LNCaP clone FGC (cell line): ENCODE measurements around the gene FUT7.

Source experiments
- DNase-seq: peaks from one replicate; pipeline ENCODE4 v3.0.0-alpha.2; 2011; ENCODE audit warnings: low read depth
- H3K4me3 ChIP-seq: 2 replicates; pipeline ENCODE4 v1.5.1; 2011; ENCODE audit warnings: mild to moderate bottlenecking, low read depth, low read length, control low read depth
- CTCF ChIP-seq: IDR thresholded peaks from 2 replicates; pipeline ENCODE4 v1.5.1; 2012; ENCODE audit warnings: mild to moderate bottlenecking; ENCODE audit not compliant: control insufficient read depth, insufficient read depth; ENCODE audit errors: extremely low read depth

Gene FUT7

GRCh38 chr9:136997371-136997770 is 34.5 kb downstream of the FUT7 start:
- DNase-seq: no peak
- no peak for TF ChIP-seq CTCF
- no peak overlapping the region for H3K4me3 ChIP-seq

- no peak within 1 kb of the TSS for H3K4me3 ChIP-seq
- no peak for TF ChIP-seq CTCF
- DNase-seq: no peak
Measured at GRCh38 chr9:136996361-136997292, 35.3 kb downstream of the FUT7 start, which contains the start of gene CLIC3. TSS of gene CLIC3 (minus strand) at chr9:136996568. CDS start at chr9:136996543, 25 bp downstream.

GRCh38 chr9:136995772-136996311 is 36.0 kb downstream of the FUT7 start:
- H3K4me3 ChIP-seq: no peak overlapping the region
- no peak for TF ChIP-seq CTCF
- no peak for DNase-seq

GRCh38 chr9:136995362-136995761 is 36.5 kb downstream of the FUT7 start:
- TF ChIP-seq CTCF: no peak
- H3K4me3 ChIP-seq: no peak overlapping the region
- DNase-seq: no peak

- no peak for TF ChIP-seq CTCF
- no peak overlapping the region for H3K4me3 ChIP-seq
- DNase-seq: no peak
Measured at GRCh38 chr9:136994888-136995230, 37.0 kb downstream of the FUT7 start.

- H3K4me3 ChIP-seq: no peak overlapping the region
- no peak for TF ChIP-seq CTCF
- no peak for DNase-seq
Measured at GRCh38 chr9:136994180-136994887, 37.6 kb downstream of the FUT7 start.
